Neural cell (in vitro differentiated cells): ENCODE data around the gene PPP1R10. TPM values are rescaled to one million over a fixed set of nuclear protein-coding genes. Genes with fewer than 3 reads are reported as not detected.

ENCODE experiments used
- H2AFZ ChIP-seq: fragments of 200-600, 300-800 bp; sonication (generic), shearing (Covaris generic); 2 replicates; pipeline ENCODE4 v1.6.0; 2014; ENCODE audit warnings: low read depth, mild to moderate bottlenecking, antibody characterized with exemption, low read length, moderate library complexity
- H3F3A ChIP-seq: fragments of 200-600 bp; shearing (Covaris generic); 2 replicates; pipeline ENCODE4 v1.6.1; 2016; ENCODE audit warnings: mild to moderate bottlenecking, moderate library complexity, mixed read lengths, antibody characterized with exemption, low read length; ENCODE audit not compliant: insufficient read depth, poor library complexity, severe bottlenecking
- H3K27ac ChIP-seq: fragments of 200-600, 300-800 bp; sonication (generic), shearing (Covaris generic); 2 replicates; pipeline ENCODE4 v1.5.1; 2014; ENCODE audit warnings: mild to moderate bottlenecking, low read length, moderate library complexity
- H3K27me3 ChIP-seq: fragments of 300-800, 200-600 bp; sonication (generic), shearing (Covaris generic); 2 replicates; pipeline ENCODE4 v1.6.0; 2014; ENCODE audit warnings: mild to moderate bottlenecking, low read depth, low read length, moderate library complexity; ENCODE audit not compliant: insufficient read depth
- H3K36me3 ChIP-seq: fragments of 300-800, 200-600 bp; sonication (generic), shearing (Covaris generic); 2 replicates; pipeline ENCODE4 v1.5.1; 2014; ENCODE audit warnings: mild to moderate bottlenecking, antibody characterized with exemption, low read length, moderate library complexity; ENCODE audit not compliant: insufficient read depth
- H3K4me2 ChIP-seq: fragments of 300-800, 200-600 bp; sonication (generic), shearing (Covaris generic); 2 replicates; pipeline ENCODE4 v1.6.0; 2014; ENCODE audit warnings: mild to moderate bottlenecking, low read length
- H3K4me3 ChIP-seq: fragments of 300-800, 200-600 bp; sonication (generic), shearing (Covaris generic); 2 replicates; pipeline ENCODE4 v1.5.1; 2014; ENCODE audit warnings: mild to moderate bottlenecking, low read length, moderate library complexity
- H3K79me2 ChIP-seq: fragments of 200-600 bp; shearing (Covaris generic); replicated peaks from 2 replicates; pipeline ENCODE4 v1.6.0; 2014; ENCODE audit warnings: mild to moderate bottlenecking, low read length, moderate library complexity; ENCODE audit not compliant: insufficient read depth
- H3K9ac ChIP-seq: fragments of 300-800, 200-600 bp; sonication (generic), shearing (Covaris generic); 2 replicates; pipeline ENCODE4 v1.6.1; 2016; ENCODE audit warnings: mild to moderate bottlenecking, low read length, mixed read lengths
- H3K9me2 ChIP-seq: fragments of 200-600 bp; shearing (Covaris generic); 2 replicates; pipeline ENCODE4 v1.6.1; 2016; ENCODE audit warnings: mild to moderate bottlenecking, low read length, mixed read lengths; ENCODE audit not compliant: insufficient read depth
- H3K9me3 ChIP-seq: fragments of 200-600, 300-800 bp; sonication (generic), shearing (Covaris generic); 2 replicates; pipeline ENCODE4 v1.6.1; 2016; ENCODE audit warnings: mild to moderate bottlenecking, mixed run types, low read length, moderate library complexity, mixed read lengths
- H4K20me1 ChIP-seq: fragments of 200-600 bp; shearing (Covaris generic); 2 replicates; pipeline ENCODE4 v1.6.1; 2016; ENCODE audit warnings: mild to moderate bottlenecking, mixed run types; ENCODE audit not compliant: insufficient read depth
- CTCF ChIP-seq: fragments of 450-650 bp; IDR thresholded peaks from 2 replicates; pipeline ENCODE4 v1.5.1; 2014; ENCODE audit warnings: antibody characterized with exemption, mild to moderate bottlenecking, moderate library complexity; ENCODE audit not compliant: poor library complexity, severe bottlenecking
- EP300 ChIP-seq: fragments of 450-650 bp; conservative IDR thresholded peaks from 2 replicates; pipeline ENCODE4 v1.6.1; 2014; ENCODE audit warnings: antibody characterized with exemption, mild to moderate bottlenecking, moderate library complexity; ENCODE audit not compliant: poor library complexity, severe bottlenecking
- EZH2 ChIP-seq: fragments of 200-600, 300-800 bp; shearing (Covaris generic), sonication (generic); IDR thresholded peaks from 2 replicates; pipeline ENCODE4 v1.6.1; 2014; ENCODE audit warnings: antibody characterized with exemption, low read length, borderline replicate concordance, mild to moderate bottlenecking; ENCODE audit not compliant: insufficient read depth, poor library complexity, severe bottlenecking
- MXI1 ChIP-seq: fragments of 450-650 bp; conservative IDR thresholded peaks from 2 replicates; pipeline ENCODE4 v1.6.1; 2014; ENCODE audit warnings: antibody characterized with exemption, mild to moderate bottlenecking; ENCODE audit not compliant: poor library complexity, severe bottlenecking
- POLR2AphosphoS5 ChIP-seq: IDR thresholded peaks from 2 replicates; pipeline ENCODE4 v1.6.1; 2012
- RAD21 ChIP-seq: fragments of 450-650 bp; conservative IDR thresholded peaks from 2 replicates; pipeline ENCODE4 v1.6.1; 2014; ENCODE audit warnings: antibody characterized with exemption, mild to moderate bottlenecking, moderate library complexity
- REST ChIP-seq: IDR thresholded peaks from 2 replicates; pipeline ENCODE4 v1.6.1; 2012; ENCODE audit warnings: borderline replicate concordance
- SMC3 ChIP-seq: fragments of 450-650 bp; conservative IDR thresholded peaks from 2 replicates; pipeline ENCODE4 v1.6.1; 2014; ENCODE audit warnings: antibody characterized with exemption, mild to moderate bottlenecking, moderate library complexity; ENCODE audit not compliant: poor library complexity
- TAF1 ChIP-seq: IDR thresholded peaks from 2 replicates; pipeline ENCODE4 v1.6.1; 2012; ENCODE audit warnings: low read depth
- polyA plus RNA-seq: library from polyadenylated mRNA; depleted of rRNA; stranded (reverse); fragments of >200 nt; gene quantifications from 2 replicates; pipeline ENCODE4 v1.2.3, GENCODE V29; 2014

Gene PPP1R10
- polyA plus RNA-seq, 1 donor from 2014 or later = 13.7 TPM

- no peak for TF ChIP-seq REST
- Histone ChIP-seq H3K36me3 (no peaks in the 10 kb centered on the region), H3K4me2 (no peak overlapping the region), H3K4me3 (no peak overlapping the region), H3F3A (no peaks in the 10 kb centered on the region), H3K9ac (no peak overlapping the region), H3K27me3 (peaks cover 7% of the 10 kb centered on the region), H4K20me1 (no peaks in the 10 kb centered on the region), H3K79me2 (peaks cover 18% of the 10 kb centered on the region), H3K27ac (no peak overlapping the region), H3K9me3 (no peaks in the 10 kb centered on the region), H2AFZ (no peak overlapping the region), H3K9me2 (no peaks in the 10 kb centered on the region)
Observed at GRCh38 chr6:30568245-30568644, 48.8 kb downstream of the PPP1R10 start.

- TF ChIP-seq TAF1 (no peak), MXI1 (no peak), EZH2 (no peak), SMC3 (no peak), CTCF (no peak), EP300 (no peak), POLR2AphosphoS5 (no peak)
- Histone ChIP-seq H3K27ac (no peak overlapping the region), H3K27me3 (peaks cover 7% of the 10 kb centered on the region), H3F3A (no peaks in the 10 kb centered on the region), H3K9ac (no peak overlapping the region), H4K20me1 (no peaks in the 10 kb centered on the region), H3K4me2 (no peak overlapping the region), H3K79me2 (no peaks in the 10 kb centered on the region), H3K36me3 (peaks cover 12% of the 10 kb centered on the region), H3K9me3 (no peaks in the 10 kb centered on the region), H2AFZ (no peak overlapping the region), H3K4me3 (no peak overlapping the region), H3K9me2 (no peaks in the 10 kb centered on the region)
Observed at GRCh38 chr6:30565772-30566171, 51.3 kb downstream of the PPP1R10 start.

GRCh38 chr6:30564114-30564513 lies 52.9 kb downstream of the PPP1R10 start:
- Histone ChIP-seq H3K9ac (no peak overlapping the region), H3K27ac (no peak overlapping the region), H3K36me3 (peaks cover 12% of the 10 kb centered on the region), H3K79me2 (peaks cover 3% of the 10 kb centered on the region), H3K9me3 (no peaks in the 10 kb centered on the region), H3K4me3 (no peak overlapping the region), H2AFZ (no peak overlapping the region), H4K20me1 (no peaks in the 10 kb centered on the region), H3K27me3 (no peaks in the 10 kb centered on the region), H3K4me2 (no peak overlapping the region), H3K9me2 (no peaks in the 10 kb centered on the region), H3F3A (no peaks in the 10 kb centered on the region)
- TF ChIP-seq EZH2 = no peak
- TF ChIP-seq RAD21 = no peak
- TF ChIP-seq CTCF = no peak
- TF ChIP-seq REST = no peak
- TF ChIP-seq SMC3 = no peak
- TF ChIP-seq MXI1 = no peak
- TF ChIP-seq POLR2AphosphoS5 = no peak
- no peak for TF ChIP-seq TAF1
- no peak for TF ChIP-seq EP300
